DMS153 treated with DMSO at 0.1 percent for 48 hours (cell line): ENCODE measurements around the gene POTEF.
"Not testable (repeated sequence)": the region's sequence is repeated elsewhere in the genome, so short reads cannot be mapped to it uniquely, and the experiment has no call there.

Source experiments
- DNase-seq: peaks from one replicate; lab custom pipeline; 2025; ENCODE audit not compliant: unreplicated experiment; lab: John Stamatoyannopoulos, UW

POTEF gene

GRCh38 chr2:130128464-130128863, 558 bp downstream of the POTEF start:
- not testable (repeated sequence) for DNase-seq

DNA sequence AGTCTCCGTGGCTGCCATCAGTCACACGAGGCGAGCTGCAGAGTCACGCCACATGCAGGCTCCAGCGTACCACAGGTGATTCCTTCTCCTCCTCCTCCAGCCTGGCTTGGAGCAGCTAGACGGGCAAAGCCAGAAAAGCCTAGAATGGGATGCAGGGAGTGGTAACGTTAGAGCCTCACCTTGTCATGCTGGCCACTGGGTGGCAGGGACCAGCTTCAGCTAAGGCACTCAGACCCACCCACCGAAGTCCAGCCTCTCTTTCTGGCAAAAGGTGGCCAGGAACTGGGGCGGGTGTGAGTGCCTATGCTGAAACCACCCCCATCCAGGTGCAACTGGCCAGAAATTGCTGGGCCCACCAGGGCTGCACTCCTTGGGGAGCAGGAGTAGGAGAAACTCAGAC, 1.3 kb downstream of the POTEF start:
- not testable (repeated sequence) for DNase-seq

DNA sequence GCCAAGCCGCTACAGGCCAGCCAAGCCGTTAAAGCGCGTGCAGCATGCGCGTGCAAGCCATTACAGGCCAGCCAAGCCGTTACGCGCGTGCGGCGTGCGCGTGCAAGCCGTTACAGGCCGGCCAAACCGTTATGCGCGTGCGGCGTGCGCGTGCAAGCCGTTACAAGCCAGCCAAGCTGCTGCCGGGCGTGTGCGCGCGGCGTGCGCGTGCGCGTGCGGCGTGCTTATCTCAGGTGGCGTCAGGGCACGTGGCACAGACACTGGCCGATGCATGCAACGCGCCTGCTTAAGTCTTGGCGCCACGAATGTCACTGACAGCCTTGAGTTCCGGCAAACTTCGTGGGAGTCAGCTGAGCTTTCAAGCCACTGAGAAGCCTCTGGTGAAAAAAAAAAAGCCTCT, 8.1 kb downstream of the POTEF start:
- not testable (repeated sequence) for DNase-seq

DNA sequence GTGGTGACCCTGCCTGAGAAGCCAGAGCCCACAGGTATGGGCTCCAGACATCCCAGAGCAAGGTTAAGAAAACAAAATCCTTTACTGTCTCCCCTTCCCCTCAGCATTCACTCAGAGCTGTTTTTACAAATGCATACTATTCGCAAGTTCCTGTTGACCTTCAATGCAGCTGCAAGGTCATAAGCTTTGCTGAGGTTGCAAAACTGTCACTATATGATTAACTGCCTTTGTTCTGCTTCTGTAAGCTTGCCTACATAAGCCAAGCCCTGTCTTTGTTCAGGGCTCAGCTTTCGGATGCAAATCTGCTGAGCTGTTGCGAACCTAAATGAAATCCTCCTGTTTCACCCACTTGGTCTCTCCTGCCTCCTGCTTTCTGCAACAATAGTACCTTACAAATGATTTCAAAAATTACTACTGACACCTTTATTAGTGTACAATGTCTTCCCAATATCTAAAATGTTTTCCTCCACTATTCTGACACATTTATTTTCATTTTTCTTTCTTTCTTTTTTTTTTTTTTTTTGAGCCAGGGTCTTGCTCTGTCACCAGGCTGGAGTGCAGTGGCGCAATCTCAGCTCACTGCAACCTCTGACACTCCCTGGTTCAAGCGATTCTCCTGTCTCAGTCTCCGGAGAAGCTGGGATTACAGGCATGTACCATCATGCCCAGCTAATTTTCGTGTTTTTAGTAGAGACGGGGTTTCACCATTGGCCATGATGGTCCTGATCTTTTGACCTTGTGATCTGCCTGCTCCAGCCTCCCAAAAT, 26.2 kb downstream of the POTEF start:
- not testable (repeated sequence) for DNase-seq

DNA sequence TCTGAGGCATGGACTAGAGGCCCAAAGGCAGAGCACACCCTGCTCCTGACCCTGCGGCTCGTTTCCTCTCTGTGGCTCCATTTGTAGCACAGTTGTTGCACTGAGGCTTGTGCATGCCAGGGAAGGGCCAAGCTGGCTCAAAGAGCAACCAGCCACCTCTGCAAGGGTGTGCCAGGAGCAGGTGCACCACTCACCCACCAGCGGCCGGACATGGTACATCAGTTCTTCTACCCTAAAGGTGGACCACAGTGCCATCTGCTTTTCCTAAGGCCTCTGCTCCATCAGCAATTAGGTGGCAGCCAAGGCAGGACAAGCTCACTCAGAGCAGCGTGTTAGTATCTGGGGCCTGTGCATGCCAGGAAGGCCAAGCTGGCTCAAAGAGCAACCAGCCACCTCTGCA, 66.4 kb downstream of the POTEF start:
- DNase-seq: not testable (repeated sequence)

DNA sequence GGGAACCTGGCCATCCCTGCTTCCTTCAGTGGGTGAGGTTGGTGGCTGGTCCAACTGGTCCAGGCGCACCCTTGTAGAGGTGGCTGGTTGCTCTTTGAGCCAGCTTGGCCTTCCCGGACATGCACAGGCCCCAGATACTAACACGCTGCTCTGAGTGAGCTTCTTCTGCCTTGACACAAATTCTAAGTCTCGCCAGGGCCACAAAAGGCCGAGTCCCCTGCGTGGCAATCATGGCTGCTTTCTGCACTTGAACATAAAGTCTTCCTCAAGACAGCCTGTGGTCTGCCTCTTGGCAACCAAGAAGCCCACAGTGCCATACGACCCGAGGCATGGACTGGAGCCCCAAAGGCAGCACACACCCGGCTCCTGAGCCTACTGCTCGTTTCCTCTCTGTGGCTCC, 69.0 kb downstream of the POTEF start:
- DNase-seq: not testable (repeated sequence)

GRCh38 chr2:130056336-130056735, 72.7 kb downstream of the POTEF start:
- not testable (repeated sequence) for DNase-seq

DNA sequence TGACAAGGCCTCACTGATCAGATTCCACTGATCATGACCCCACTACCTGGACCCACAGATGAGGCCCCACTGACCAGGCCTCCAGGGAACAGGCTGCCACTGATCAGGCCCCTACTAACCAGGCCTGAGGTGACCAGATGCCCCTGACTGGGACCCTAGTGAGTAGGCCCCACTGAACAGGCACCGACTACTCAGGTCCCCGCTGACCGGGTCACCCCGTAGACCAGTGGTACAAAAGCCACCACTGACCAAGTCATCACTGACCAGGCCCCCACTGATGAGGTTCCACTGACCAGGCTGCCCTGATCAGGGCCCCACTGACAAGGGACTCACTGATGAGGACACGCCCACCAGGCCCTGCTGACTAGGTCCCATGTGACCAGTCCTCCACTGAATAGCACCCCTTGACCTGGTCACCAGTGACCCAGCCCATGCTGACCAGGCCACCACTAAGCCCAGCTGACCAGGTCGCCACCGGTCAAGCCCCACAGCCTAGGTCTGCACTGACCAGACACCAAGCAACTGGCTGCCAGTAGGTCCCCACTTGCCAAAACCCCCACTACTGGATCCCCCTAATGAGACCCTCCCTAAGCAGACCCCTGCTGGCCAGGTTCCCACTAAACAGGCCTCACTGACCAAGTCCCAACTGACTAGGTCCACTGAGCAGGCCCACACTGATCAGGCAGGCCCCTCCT, 75.7 kb downstream of the POTEF start:
- not testable (repeated sequence) for DNase-seq

DNA sequence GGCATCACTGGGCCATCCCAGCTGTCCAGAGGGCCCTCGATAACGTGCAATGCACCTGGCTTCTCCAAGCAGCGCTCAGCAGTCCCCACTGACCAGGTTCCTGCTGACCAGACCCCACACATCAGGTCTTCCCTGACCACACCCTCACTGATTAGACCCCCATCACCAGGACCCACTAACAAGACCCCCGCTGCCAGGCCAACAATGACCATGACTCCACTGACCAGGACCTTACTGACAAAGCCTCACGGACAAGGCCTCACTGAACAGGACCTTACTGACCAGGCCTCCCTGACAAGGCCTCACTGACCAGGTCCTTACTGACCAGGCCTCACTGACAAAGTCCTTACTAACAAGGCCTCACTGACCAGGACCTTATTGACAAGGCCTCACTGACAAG, 76.6 kb downstream of the POTEF start:
- not testable (repeated sequence) for DNase-seq

GRCh38 chr2:130048422-130048821, 80.6 kb downstream of the POTEF start:
- not testable (repeated sequence) for DNase-seq

DNA sequence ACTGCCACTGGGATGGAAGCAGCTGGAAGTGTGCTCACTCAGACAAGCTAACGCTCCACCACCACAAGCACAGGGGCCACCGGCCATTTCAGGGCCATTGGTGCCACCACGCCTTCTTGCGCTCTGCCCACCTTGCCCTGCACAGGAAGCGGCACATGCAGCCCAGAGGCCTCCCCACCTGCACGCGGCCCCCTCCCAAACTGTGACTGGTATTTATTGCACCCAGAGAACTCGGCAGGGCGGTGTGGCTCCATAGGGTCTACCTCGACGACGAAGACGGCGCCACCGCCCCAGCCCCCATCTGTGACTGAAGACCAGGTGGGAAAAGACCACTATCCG, 90.8 kb downstream of the POTEF start:
- DNase-seq: not testable (repeated sequence)

GRCh38 chr2:130025931-130026330, 103.1 kb downstream of the POTEF start:
- not testable (repeated sequence) for DNase-seq
